H1 (cell line): ENCODE data around the gene DGKZ. TPM values are rescaled to one million over a fixed set of nuclear protein-coding genes. Genes with fewer than 3 reads are reported as not detected.

ENCODE experiments used
- CTCF ChIA-PET: fragments of 300-600 bp; sonication (Branson Sonifier 250); formaldehyde crosslinking; loops from one replicate; lab custom pipeline; 2021; ENCODE audit not compliant: partially characterized antibody; lab: Charles Lee
- POLR2A ChIA-PET: fragments of 300-600 bp; sonication (Branson Sonifier 250); formaldehyde crosslinking; loops from one replicate; lab custom pipeline; 2021; ENCODE audit warnings: inconsistent platforms; ENCODE audit not compliant: partially characterized antibody; lab: Charles Lee
- DNase-seq, 2 experiments: peaks; one replicate each; pipeline versions ENCODE4 v3.0.0 to v3.0.0-alpha.2; 2010 to 2022; ENCODE audit warnings: low spot score in 2 of 2, low read depth in 1 of 2, mixed read lengths in 1 of 2
- FAIRE-seq: peaks from 2 replicates; lab custom pipeline; 2011; peaks lifted over from hg19 to GRCh38; lab: Jason Lieb, UNC
- H2AFZ ChIP-seq: 2 replicates; pipeline ENCODE4 v1.8.1; 2012; ENCODE audit warnings: low read length, inconsistent platforms
- H2AK5ac ChIP-seq: 2 replicates; pipeline ENCODE4 v1.6.1; 2013; ENCODE audit warnings: low read depth, low read length
- H2BK120ac ChIP-seq: replicated peaks from 2 replicates; pipeline ENCODE3; 2013; ENCODE audit warnings: low read depth, low read length, inconsistent platforms
- H2BK12ac ChIP-seq: 2 replicates; pipeline ENCODE4 v1.6.1; 2013; ENCODE audit warnings: low read depth, low read length
- H2BK15ac ChIP-seq: 2 replicates; pipeline ENCODE4 v1.6.1; 2013; ENCODE audit warnings: low read length
- H2BK20ac ChIP-seq: 2 replicates; pipeline ENCODE4 v1.6.1; 2013; ENCODE audit warnings: low read length
- H2BK5ac ChIP-seq: 2 replicates; pipeline ENCODE4 v1.6.1; 2013; ENCODE audit warnings: low read depth, low read length
- H3K14ac ChIP-seq: 2 replicates; pipeline ENCODE4 v1.6.1; 2013; ENCODE audit warnings: inconsistent platforms; ENCODE audit not compliant: insufficient read length
- H3K18ac ChIP-seq: 2 replicates; pipeline ENCODE4 v1.6.1; 2013; ENCODE audit warnings: low read length; ENCODE audit errors: extremely low read depth
- H3K23ac ChIP-seq: 2 replicates; pipeline ENCODE4 v1.6.1; 2013; ENCODE audit warnings: inconsistent platforms; ENCODE audit not compliant: insufficient read length
- H3K23me2 ChIP-seq: 2 replicates; pipeline ENCODE4 v1.6.1; 2013; ENCODE audit warnings: low read depth, low read length
- H3K27ac ChIP-seq: 2 replicates; pipeline ENCODE4 v1.6.1; 2011; ENCODE audit warnings: low read depth, low read length, inconsistent platforms
- H3K27me3 ChIP-seq, 4 experiments: replicated peaks in 1 of 4; 1 replicate in 1 of 4; 2 replicates in 3 of 4; pipeline versions ENCODE4 v1.6.1 to v1.8.1; 2011 to 2013; ENCODE audit warnings: low read length in 3 of 4, mild to moderate bottlenecking in 3 of 4, inconsistent platforms in 2 of 4, mixed read lengths in 2 of 4, moderate library complexity in 1 of 4; ENCODE audit not compliant: control insufficient read depth in 3 of 4, insufficient read depth in 3 of 4; ENCODE audit errors: extremely low read depth in 1 of 4
- H3K36me3 ChIP-seq, 4 experiments: 2 replicates each; pipeline versions ENCODE4 v1.6.1 to v1.8.1; 2011 to 2013; ENCODE audit warnings: mild to moderate bottlenecking in 4 of 4, low read length in 3 of 4, moderate library complexity in 2 of 4, control low read depth in 1 of 4, inconsistent platforms in 1 of 4; ENCODE audit not compliant: insufficient read depth in 4 of 4, control insufficient read depth in 2 of 4
- H3K4ac ChIP-seq: replicated peaks from 2 replicates; pipeline ENCODE3; 2013; ENCODE audit warnings: low read length, low read depth, mixed read lengths, inconsistent platforms; ENCODE audit not compliant: insufficient read length
- H3K4me1 ChIP-seq, 4 experiments: replicated peaks in 1 of 4; 1 replicate in 1 of 4; 2 replicates in 3 of 4; pipeline versions ENCODE4 v1.6.1 to v1.8.1; 2011 to 2013; ENCODE audit warnings: low read length in 3 of 4, inconsistent platforms in 2 of 4, mixed read lengths in 1 of 4; ENCODE audit not compliant: insufficient read depth in 4 of 4, control insufficient read depth in 3 of 4
- H3K4me2 ChIP-seq, 2 experiments: 2 replicates each; pipeline versions ENCODE4 v1.6.1 to v1.8.1; 2011 to 2013; ENCODE audit warnings: low read depth in 2 of 2, low read length in 2 of 2, control low read depth in 1 of 2, inconsistent platforms in 1 of 2, mild to moderate bottlenecking in 1 of 2; ENCODE audit not compliant: insufficient read depth in 1 of 2
- H3K4me3 ChIP-seq, 4 experiments: fragments of 200-600, 300-600 bp in 1 of 4; sonication (generic), shearing (Covaris generic), sonication (Bioruptor Twin) in 1 of 4; 2 replicates each; pipeline versions ENCODE4 v1.5.1 to v1.8.1; 2011 to 2016; ENCODE audit warnings: low read length in 4 of 4, low read depth in 3 of 4, control low read depth in 2 of 4, inconsistent platforms in 2 of 4, mild to moderate bottlenecking in 2 of 4, mixed read lengths in 1 of 4, moderate library complexity in 1 of 4; ENCODE audit not compliant: insufficient read depth in 2 of 4; ENCODE audit errors: extremely low read depth in 1 of 4
- H3K56ac ChIP-seq: replicated peaks from 2 replicates; pipeline ENCODE3; 2013; ENCODE audit warnings: low read depth, mild to moderate bottlenecking, mixed read lengths, low read length, inconsistent platforms; ENCODE audit not compliant: insufficient read length
- H3K79me1 ChIP-seq: 2 replicates; pipeline ENCODE4 v1.6.1; 2013; ENCODE audit warnings: low read depth, low read length, control low read depth
- H3K79me2 ChIP-seq, 2 experiments: 2 replicates each; pipeline versions ENCODE4 v1.6.1 to v1.8.1; 2012 to 2013; ENCODE audit warnings: low read length in 2 of 2, mild to moderate bottlenecking in 2 of 2, inconsistent platforms in 1 of 2; ENCODE audit not compliant: insufficient read depth in 2 of 2, control insufficient read depth in 1 of 2
- H3K9ac ChIP-seq, 4 experiments: replicated peaks in 1 of 4; 1 replicate in 1 of 4; 2 replicates in 3 of 4; pipeline versions ENCODE4 v1.6.1 to v1.8.1; 2011 to 2013; ENCODE audit warnings: low read depth in 3 of 4, low read length in 3 of 4, control low read depth in 2 of 4, mild to moderate bottlenecking in 2 of 4, moderate library complexity in 2 of 4, inconsistent platforms in 1 of 4; ENCODE audit errors: extremely low read depth in 1 of 4
- H3K9me3 ChIP-seq, 2 experiments: 2 replicates each; pipeline versions ENCODE4 v1.6.1 to v1.8.1; 2012 to 2013; ENCODE audit warnings: mild to moderate bottlenecking in 2 of 2, moderate library complexity in 2 of 2, control low read depth in 1 of 2, inconsistent platforms in 1 of 2, low read depth in 1 of 2, low read length in 1 of 2, mixed read lengths in 1 of 2; ENCODE audit not compliant: insufficient read depth in 2 of 2
- H4K20me1 ChIP-seq, 2 experiments: replicated peaks in 1 of 2; 2 replicates each; pipeline versions ENCODE3 to v1.8.1; 2011 to 2013; ENCODE audit warnings: inconsistent platforms in 2 of 2, low read length in 2 of 2, mild to moderate bottlenecking in 1 of 2; ENCODE audit not compliant: insufficient read depth in 2 of 2, control insufficient read depth in 1 of 2
- H4K5ac ChIP-seq: 2 replicates; pipeline ENCODE4 v1.6.1; 2013; ENCODE audit warnings: low read length, low read depth, mixed read lengths, inconsistent platforms; ENCODE audit not compliant: insufficient read length
- H4K8ac ChIP-seq: 2 replicates; pipeline ENCODE4 v1.8.0; 2013; ENCODE audit warnings: mild to moderate bottlenecking, moderate library complexity, low read length, inconsistent platforms; ENCODE audit not compliant: insufficient read depth; ENCODE audit errors: extremely low read depth
- H4K91ac ChIP-seq: replicated peaks from 2 replicates; pipeline ENCODE3; 2013; ENCODE audit warnings: low read length, mixed read lengths, inconsistent platforms; ENCODE audit not compliant: insufficient read length
- ASH2L ChIP-seq: fragments of 200-600, 300-600 bp; sonication (generic); IDR thresholded peaks from one replicate; pipeline ENCODE4 v1.7.1; 2017; ENCODE audit warnings: low read length
- ATF2 ChIP-seq: IDR thresholded peaks from 2 replicates; pipeline ENCODE4 v1.6.1; 2012; ENCODE audit warnings: low read length, inconsistent platforms
- CHD2 ChIP-seq: IDR thresholded peaks from 2 replicates; pipeline ENCODE4 v1.6.1; 2012; ENCODE audit warnings: low read length, improper control_type of control experiment
- GABPA ChIP-seq: IDR thresholded peaks from 2 replicates; pipeline ENCODE4 v1.6.1; 2011; ENCODE audit warnings: mild to moderate bottlenecking, low read length, moderate library complexity, borderline replicate concordance; ENCODE audit not compliant: insufficient read depth
- JUN ChIP-seq: IDR thresholded peaks from 2 replicates; pipeline ENCODE4 v1.6.1; 2011; ENCODE audit warnings: low read depth, mild to moderate bottlenecking, improper control_type of control experiment, low read length
- KDM1A ChIP-seq: fragments of 200-600, 300-600 bp; sonication (generic); IDR thresholded peaks from 2 replicates; pipeline ENCODE4 v1.7.1; 2016; ENCODE audit warnings: mild to moderate bottlenecking, low read length, borderline replicate concordance
- MAX ChIP-seq: IDR thresholded peaks from 2 replicates; pipeline ENCODE4 v1.6.1; 2012; ENCODE audit warnings: inconsistent platforms
- POLR2AphosphoS5 ChIP-seq: IDR thresholded peaks from 2 replicates; pipeline ENCODE4 v1.6.1; 2011; ENCODE audit warnings: low read depth, low read length
- RBBP5 ChIP-seq: IDR thresholded peaks from 2 replicates; pipeline ENCODE4 v1.7.1; 2012; ENCODE audit warnings: low read depth, mild to moderate bottlenecking, inconsistent platforms, low read length, moderate library complexity, borderline replicate concordance
- RNF2 ChIP-seq: fragments of 200-900, 300-1000 bp; sonication (generic); IDR thresholded peaks from 2 replicates; pipeline ENCODE4 v1.7.1; 2016; ENCODE audit warnings: borderline replicate concordance, low read depth, mild to moderate bottlenecking, antibody characterized with exemption, low read length; ENCODE audit not compliant: poor library complexity, severe bottlenecking; ENCODE audit errors: missing control alignments
- YY1 ChIP-seq: IDR thresholded peaks from 2 replicates; pipeline ENCODE4 v1.6.1; 2011; ENCODE audit warnings: low read depth, mild to moderate bottlenecking, low read length
- ZNF274 ChIP-seq: IDR thresholded peaks from 2 replicates; pipeline ENCODE4 v1.7.0; 2012; ENCODE audit warnings: low read length, borderline replicate concordance; ENCODE audit errors: extremely low read depth
- WGBS, 2 experiments: shearing (Covaris generic) in 1 of 2; methylation state at CpG; one replicate each; pipeline versions ENCODE4 v1.1.6 to v1.1.7; 2013 to 2015; ENCODE audit warnings: low lambda C conversion rate in 2 of 2, mixed read lengths in 2 of 2, inconsistent platforms in 1 of 2, low coverage in 1 of 2, missing lambda C conversion rate in 1 of 2; ENCODE audit not compliant: insufficient replicate concordance in 2 of 2, insufficient coverage in 1 of 2, insufficient read length in 1 of 2; ENCODE audit errors: extremely low coverage in 1 of 2, missing lambda C conversion rate in 1 of 2; 5-methylcytosine and 5-hydroxymethylcytosine counted together
- polyA plus RNA-seq, 7 experiments: library from polyadenylated mRNA; depleted of rRNA in 3 of 7; stranded (reverse) in 5 of 7; unstranded in 2 of 7; fragments of >200 nt in 5 of 7; fragments of 200-250 nt in 2 of 7; gene quantifications; 1 replicate in 5 of 7; 2 replicates in 1 of 7; 4 replicates in 1 of 7; pipeline versions ENCODE4 v1.2.1 to v1.2.3, GENCODE V29; 2011 to 2013; ENCODE audit warnings: missing spikeins in 2 of 7, mixed read lengths in 2 of 7
- total RNA-seq: library from RNA; stranded (reverse); fragmentation: NEBNext Ultra II Directional; extraction: Animal tissue kit (Norgen Biotek cat#: 25700); gene quantifications from 2 replicates; pipeline ENCODE4 v1.2.1, GENCODE V29; 2021

The DGKZ gene
- total and polyA plus RNA-seq, 2 of the 8 experiments (the other 6 are each of a cell fraction or from before 2014, with no cell fraction given), result 84.4 to 184 TPM

GRCh38 chr11:46367916-46368267 lies 20.6 kb downstream of the DGKZ start:
- H2BK20ac ChIP-seq, result no peak overlapping the region
- H3K4me3 ChIP-seq, result no peak overlapping the region
- peaks cover 2 to 12% (median 4%) of the 10 kb centered on the region in 4 experiments; a peak in 5 of 8 replicates for H3K36me3 ChIP-seq
- no peak overlapping the region for H4K91ac ChIP-seq
- no peaks in the 10 kb centered on the region for H3K23me2 ChIP-seq
- H3K56ac ChIP-seq, result no peak overlapping the region
- H4K20me1 ChIP-seq, result peaks cover 8 to 26% of the 10 kb centered on the region in 2 experiments
- 93% methylated on average over 12 of the region's 12 CpGs; no CpG with 5 or more reads in 1 of the 2 experiments for WGBS, 2 experiments
- H3K79me2 ChIP-seq, result peaks cover 0 to 22% of the 10 kb centered on the region in 2 experiments; a peak in 2 of 4 replicates
- no peak overlapping the region for H2BK15ac ChIP-seq
- no peak overlapping the region for H3K18ac ChIP-seq
- H4K5ac ChIP-seq, result no peak overlapping the region
- no peaks in the 10 kb centered on the region for H3K27me3 ChIP-seq
- H3K9me3 ChIP-seq, result no peaks in the 10 kb centered on the region
- FAIRE-seq, result no peak
- no peak overlapping the region for H2AFZ ChIP-seq
- no peak overlapping the region for H2BK120ac ChIP-seq
- ChIA-PET POLR2A (interaction anchor here (1.4 to 1.6 kb wide), 2 partner anchors 8 to 125 kb away, joined by 3 to 4 read pairs; no protein-coding TSS in a partner anchor), CTCF (interaction anchor here (0.7 to 44.5 kb wide), 18 partner anchors 10 to 471 kb away, joined by 3 to 1004 read pairs (median 5); partner anchors contain the start of genes CHRM4 and DGKZ)
- no peak overlapping the region for H2BK12ac ChIP-seq
- no peak overlapping the region for H2BK5ac ChIP-seq
- DNase-seq, result no peak
- H3K79me1 ChIP-seq, result peaks cover 13% of the 10 kb centered on the region
- H3K14ac ChIP-seq, result no peak overlapping the region
- no peak overlapping the region for H3K4ac ChIP-seq
- no peak overlapping the region for H4K8ac ChIP-seq
- H2AK5ac ChIP-seq, result no peak overlapping the region
- H3K27ac ChIP-seq, result no peak overlapping the region
- H3K4me1 ChIP-seq, result peaks cover 0 to 14% (median 5%) of the 10 kb centered on the region in 4 experiments; a peak in 5 of 7 replicates
- no peak overlapping the region for H3K9ac ChIP-seq
- no peak overlapping the region for H3K4me2 ChIP-seq
- H3K23ac ChIP-seq, result no peak overlapping the region
- TF ChIP-seq YY1 (no peak), CHD2 (no peak), RBBP5 (no peak), ZNF274 (no peak), GABPA (no peak), POLR2AphosphoS5 (no peak), MAX (no peak), ASH2L (no peak), JUN (no peak), RNF2 (no peak), ATF2 (no peak), KDM1A (no peak)
